Body of pancreas (tissue), 4 donors: Measurements from ENCODE around the gene FAM222B.

Experiments
- POLR2A ChIP-seq, 3 donors: fragments of 450-650 bp; IDR thresholded peaks; one replicate each; pipeline ENCODE4 v1.6.1; 2016; ENCODE audit warnings: antibody characterized with exemption in 3 of 3, mild to moderate bottlenecking in 2 of 3
- TF ChIP-seq, protein P1 (sequence below), 7 experiments: fragments of 450-650 bp in 4 of 7; fragments of 200-600 bp in 3 of 7; sonication (generic) in 3 of 7; IDR thresholded peaks; one replicate each; pipeline ENCODE4 v1.5.1; 2016 to 2019; ENCODE audit warnings: antibody characterized with exemption in 7 of 7

- TF ChIP-seq POLR2A (IDR thresholded peaks at IDR 0.05): no peak
- TF ChIP-seq, protein P1, sequence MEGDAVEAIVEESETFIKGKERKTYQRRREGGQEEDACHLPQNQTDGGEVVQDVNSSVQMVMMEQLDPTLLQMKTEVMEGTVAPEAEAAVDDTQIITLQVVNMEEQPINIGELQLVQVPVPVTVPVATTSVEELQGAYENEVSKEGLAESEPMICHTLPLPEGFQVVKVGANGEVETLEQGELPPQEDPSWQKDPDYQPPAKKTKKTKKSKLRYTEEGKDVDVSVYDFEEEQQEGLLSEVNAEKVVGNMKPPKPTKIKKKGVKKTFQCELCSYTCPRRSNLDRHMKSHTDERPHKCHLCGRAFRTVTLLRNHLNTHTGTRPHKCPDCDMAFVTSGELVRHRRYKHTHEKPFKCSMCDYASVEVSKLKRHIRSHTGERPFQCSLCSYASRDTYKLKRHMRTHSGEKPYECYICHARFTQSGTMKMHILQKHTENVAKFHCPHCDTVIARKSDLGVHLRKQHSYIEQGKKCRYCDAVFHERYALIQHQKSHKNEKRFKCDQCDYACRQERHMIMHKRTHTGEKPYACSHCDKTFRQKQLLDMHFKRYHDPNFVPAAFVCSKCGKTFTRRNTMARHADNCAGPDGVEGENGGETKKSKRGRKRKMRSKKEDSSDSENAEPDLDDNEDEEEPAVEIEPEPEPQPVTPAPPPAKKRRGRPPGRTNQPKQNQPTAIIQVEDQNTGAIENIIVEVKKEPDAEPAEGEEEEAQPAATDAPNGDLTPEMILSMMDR (IDR thresholded peaks at IDR 0.05): no peak
These were observed 19.0 kb upstream of the FAM222B start for GRCh38 chr17:28861393-28862203.
